Activated CD4-positive, alpha-beta T cell treated with anti-CD3 and anti-CD28 coated beads, Interleukin-2, amount 50 U/mL, for 24 hours (primary cell): ENCODE measurements around the gene DIP2B.

Experiments
- DNase-seq, 2 donors: peaks; one replicate each; pipeline ENCODE4 v3.0.0-alpha.2; 2020; ENCODE audit warnings: low read depth in 1 of 2, low spot score in 1 of 2

DIP2B gene

DNA sequence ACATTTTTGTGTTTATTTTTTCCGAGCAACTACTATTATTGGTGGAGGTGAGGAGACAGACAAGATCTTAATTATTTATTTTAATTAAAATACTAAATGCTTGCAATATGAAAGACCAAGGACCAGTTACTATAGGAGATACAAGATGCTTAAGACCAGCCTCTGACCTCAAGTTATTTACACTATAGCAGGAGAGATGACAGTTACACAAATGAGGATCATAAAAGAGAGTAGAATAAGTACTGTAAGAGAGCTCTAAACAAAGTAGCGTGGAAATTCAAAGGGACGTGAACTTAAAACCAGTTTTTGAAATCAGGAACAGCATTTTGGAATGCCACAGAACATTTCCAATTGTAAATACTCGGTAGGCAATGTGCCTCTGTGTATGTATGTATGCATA lies 131.1 kb downstream of the DIP2B start:
- DNase-seq: no peak

DNA sequence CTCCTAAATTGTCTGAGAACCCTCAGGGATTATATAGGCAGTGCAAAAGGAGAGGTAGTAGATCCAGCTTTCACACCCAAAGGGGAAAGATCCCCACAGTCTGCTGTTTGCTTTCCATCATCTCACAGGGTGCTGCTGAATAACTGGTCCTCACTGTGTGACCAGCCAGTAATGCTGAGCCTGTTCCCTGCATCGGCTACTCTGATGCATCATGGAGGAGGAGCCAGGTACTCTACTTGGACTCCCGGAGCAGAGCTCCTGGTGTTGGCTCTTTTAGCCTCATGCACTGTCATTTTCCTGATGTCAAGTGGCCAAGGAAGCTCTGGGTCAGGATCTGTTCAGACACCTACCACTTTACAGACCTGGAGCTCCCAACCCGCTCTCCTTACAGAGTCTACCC lies 131.7 kb downstream of the DIP2B start:
- DNase-seq: no peak

DNA sequence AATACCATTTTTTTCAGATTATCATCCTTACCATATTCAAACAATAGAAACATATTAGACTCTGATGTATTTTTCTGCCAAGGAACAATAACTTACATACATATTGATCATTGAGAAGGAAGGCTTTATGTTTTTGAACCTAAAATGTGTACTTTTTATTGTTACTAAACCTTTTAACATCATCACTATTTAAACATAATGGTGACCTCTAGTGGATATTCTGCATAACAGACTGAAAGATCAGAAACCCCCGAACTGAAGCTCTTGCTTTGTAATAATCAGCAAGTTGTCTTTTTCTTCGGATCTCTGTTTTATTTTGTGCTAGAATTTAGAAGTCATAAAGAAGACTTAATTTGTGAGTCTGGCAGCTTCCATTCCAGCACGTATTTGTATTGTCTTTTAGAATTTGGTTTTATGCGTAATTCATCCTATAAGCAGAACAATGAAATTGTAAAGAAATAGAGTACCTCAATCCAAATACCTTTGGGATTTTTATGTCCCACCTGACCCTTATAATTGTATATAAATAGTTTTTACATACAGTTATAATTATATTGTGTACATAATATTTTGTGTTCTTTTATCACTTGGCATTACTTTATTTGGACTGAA lies 133.2 kb downstream of the DIP2B start:
- no peak for DNase-seq

DNA sequence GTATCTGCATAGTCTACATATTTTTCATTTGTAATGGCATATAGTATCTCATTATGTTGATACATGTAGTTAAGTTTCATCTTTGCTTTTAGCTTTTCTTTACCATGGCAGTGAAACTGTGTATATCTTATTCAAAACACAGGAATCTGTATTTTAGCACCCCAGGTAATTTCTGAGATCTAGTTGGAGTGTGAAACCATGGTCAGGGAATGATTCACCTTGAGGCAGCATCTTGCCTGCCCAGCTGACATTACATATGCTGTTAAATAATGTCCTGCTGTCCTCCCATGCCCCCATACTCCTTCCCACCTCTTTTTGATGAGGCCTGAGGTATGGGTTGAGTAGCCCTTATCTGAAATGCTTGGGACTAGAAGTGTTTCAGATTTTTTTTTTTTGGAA lies 133.7 kb downstream of the DIP2B start:
- DNase-seq: no peak

DNA sequence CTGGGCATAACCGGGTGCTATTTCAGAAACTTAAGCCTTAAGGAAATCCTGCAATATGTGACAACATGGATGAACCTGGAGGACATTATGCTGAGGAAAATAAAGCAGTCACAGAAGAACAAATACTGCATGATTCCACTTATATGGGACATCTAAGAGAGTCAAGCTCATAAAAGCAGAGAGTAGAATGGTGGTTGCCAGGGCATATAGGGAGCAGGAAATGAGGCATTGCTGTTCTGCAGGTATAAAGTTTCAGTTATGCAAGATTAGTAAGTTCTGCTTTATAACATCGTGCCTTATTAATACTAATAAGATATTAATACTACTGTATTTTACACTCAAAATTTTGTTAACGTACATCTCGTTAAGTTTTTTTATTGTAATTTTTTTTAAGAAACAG lies 134.9 kb downstream of the DIP2B start:
- no peak for DNase-seq

DNA sequence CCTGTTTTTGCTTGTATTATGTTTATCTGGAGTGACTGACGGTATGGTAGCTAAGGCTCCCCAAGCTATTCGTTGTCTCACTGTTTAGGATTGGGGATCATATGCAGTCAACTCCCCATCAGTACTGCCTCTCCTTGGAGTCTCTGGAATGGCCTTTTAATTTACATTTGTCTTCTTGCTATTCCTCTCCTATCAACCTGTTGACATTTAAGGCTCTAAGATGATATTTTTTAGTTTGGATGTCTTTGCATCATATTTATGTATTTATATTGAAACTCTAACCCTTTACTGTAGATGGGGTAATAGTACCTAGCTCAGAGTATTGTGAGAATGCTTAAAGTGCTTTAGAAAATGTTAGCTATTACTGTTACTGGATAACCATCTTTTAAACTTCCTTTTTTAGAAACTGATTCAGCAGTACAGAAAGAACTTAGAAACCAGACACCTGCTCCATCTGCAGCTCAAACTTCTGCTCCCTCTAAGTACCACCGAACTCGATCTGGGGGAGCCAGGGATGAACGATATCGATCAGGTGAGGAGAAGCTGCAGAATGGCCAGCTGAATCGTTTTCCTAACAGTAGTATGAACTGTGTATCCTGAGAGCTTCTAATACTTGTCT lies 135.6 kb downstream of the DIP2B start:
- no peak for DNase-seq

DNA sequence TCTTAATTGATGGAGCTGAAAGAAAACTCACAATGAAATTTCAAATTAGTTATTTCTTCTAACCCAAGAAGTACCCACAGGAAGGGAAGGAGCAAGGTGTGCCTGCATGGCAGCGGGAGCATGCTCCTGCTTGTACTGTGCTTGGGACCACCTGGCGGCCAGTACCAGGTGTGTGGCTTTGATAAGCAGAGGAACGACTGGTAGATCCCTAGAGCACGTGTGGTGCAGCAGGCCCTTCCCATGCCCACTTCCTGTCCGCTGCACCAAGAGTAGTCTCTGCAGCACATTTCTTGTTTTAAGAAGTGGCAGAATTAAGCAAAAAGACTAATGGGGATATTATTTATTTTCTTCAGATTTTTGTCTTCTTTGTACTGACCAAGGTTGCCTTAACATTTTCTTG lies 136.8 kb downstream of the DIP2B start:
- DNase-seq: no peak

DNA sequence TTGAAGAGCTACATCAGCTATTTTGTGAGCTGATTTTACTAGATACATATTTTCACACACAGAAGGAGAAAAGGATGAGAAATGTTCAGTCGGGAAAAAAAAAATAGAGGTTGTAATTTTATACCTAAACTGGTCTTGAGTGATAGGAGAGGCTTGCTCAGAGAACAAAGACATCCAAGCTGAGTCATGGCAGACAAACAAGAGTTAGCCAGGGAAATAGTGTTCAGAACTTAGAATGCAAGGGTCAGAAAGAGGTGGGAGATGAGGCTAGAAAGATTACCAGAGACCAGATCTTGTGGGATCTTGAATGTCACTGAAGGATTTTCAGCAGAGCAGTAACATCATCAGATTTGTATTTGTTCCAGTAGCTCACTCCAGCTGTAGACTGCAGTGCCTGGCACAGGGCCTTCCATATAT lies 137.3 kb downstream of the DIP2B start:
- DNase-seq: no peak

DNA sequence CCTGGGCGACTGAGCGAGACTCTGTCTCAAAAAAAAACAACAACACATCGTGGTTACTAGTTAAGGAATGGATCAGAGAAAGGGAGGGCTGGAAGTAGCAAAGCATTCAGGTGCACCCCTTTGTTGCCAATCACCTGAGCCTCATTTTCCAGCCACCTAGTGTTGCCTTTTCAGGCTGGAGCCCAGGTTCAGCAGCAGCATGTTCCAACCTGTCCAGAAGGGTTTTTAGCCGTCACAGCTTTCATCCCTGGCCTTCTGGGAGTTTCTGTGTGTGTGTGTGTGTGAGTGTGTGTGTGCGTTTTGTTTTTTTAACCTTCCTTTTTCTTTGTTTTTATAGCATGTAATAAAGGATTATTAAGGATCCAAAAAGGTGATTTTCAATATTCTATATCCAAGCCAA lies 138.0 kb downstream of the DIP2B start:
- DNase-seq: no peak

DNA sequence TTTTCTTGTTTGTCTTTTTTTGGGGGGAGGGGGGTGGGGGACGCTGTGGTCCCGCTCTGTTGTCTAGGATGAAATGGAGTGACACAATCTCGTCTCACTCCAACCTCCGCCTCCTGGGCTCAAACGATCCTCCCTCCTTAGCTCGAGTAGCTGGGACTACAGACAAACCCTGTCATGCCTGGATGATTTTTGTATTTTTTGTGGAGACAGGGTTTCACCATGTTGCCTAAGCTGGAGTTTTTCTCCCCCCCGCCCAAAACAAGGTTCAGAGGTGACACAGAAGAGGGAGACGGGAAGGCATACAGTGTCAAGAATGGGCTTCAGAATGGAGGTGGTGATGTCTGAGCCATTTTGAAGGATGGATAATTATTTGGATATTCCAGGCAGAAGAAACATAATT lies 142.2 kb downstream of the DIP2B start:
- DNase-seq: no peak

DNA sequence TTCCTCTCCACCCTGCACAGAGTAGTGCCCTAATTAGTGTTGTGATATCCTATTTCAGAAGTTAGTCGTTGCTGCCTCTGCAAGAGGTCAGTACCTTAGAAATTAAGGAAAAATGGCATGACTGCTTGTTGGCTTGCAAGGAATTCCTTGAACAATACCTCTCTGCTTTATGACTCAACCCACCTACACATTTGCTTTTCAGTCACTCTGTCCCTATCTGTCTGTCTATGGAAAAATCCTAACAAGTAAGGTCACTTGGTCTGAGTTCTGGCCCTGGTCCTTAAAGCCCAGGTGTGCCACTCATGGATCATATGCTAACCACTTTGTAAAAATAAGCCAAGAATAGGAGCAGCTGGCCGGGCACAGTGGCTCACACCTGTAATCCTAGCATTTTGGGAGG lies 142.7 kb downstream of the DIP2B start:
- DNase-seq: no peak

DNA sequence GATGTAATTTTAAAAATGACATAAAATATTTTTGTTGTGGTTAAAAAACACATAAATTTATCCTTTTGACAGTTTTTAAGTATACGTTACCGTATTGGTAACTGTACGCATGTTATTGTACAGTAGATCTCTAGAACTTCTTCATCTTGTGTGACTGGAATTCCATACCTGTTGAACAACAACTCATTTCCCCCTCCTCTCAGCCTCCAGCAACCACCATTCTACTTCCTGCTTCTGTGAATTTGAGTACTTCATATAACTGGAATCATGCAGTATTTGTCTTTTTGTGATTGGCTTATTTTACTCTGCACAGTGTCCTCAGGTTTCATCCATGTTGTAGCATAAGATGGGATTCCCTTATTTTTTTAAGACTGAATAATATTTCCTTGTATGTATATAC lies 145.5 kb downstream of the DIP2B start:
- DNase-seq: no peak

DNA sequence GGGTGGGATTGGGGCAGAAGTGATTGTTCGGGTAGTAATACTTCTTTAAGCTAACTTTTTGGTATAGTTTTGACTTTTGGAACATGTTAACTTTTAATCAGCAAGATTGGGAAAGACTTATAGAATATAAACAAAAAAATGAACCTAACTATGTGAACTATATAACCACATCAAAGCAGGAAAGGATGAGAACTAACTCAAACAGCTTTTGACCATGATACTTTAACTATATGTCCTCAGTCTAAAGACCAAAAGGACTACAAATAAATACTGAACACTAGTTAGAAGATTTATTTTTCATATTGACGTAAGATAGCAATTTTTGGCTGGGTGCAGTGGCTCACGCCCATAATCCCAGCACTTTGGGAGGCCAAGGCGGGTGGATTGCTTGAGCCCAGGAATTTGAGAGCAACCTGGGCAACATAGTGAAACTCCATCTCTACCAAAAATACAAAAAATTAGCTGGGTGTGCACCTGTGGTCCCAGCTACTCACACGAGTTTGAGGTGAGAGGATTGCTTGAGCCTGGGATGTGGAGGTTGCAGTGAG lies 150.7 kb downstream of the DIP2B start:
- DNase-seq: no peak

DNA sequence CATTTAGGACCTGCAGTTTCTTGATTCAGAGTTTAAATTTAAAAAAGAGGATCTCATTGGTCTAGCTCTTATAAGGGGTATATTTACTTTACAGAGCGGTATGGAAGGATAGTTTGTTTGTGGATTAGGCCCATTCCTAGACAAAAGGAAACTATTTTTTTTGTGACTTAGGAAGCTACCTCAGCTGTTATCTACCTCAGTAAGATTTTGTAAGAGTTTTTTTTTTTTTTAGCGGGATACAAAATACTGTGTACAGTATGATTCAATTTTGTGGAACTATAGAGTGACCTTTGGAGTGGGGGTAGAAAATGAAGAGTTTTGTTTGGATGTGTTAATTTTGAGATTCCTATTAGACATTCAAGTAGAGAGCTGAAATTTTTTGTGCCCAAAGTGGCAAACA lies 154.5 kb downstream of the DIP2B start:
- DNase-seq: no peak

DNA sequence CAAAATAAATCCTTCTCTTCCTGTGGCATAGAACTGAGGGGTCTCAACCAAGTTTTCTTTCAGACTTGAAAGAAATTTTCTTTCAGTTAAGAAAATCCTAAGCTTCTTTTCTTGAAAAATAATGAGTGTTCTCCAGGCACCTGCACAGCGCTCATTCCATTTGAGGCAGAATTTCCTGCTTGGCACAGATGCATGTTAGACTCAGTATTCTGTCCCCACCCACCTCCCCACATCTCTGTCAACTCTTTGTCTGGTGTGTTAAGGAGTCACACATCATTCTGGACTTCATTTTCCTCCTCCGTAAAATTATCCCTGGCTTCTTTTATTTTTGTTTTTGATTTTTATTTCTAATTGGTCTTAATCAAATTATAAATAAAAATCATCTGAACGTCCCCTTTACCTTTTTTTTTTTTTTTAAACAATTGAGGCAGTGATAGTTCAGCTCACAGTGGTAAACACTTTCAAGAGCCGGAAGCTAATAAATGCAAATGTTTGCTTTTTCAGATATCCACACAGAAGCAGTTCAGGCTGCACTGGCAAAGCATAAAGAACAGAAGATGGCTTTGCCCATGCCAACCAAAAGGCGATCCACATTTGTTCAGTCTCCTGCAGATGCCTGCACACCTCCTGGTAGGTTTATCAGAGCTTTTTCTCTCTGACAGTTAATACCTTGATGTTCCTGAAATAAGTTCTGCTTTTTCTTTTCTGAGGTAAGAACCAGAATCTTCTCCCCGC lies 155.1 kb downstream of the DIP2B start:
- no peak for DNase-seq

DNA sequence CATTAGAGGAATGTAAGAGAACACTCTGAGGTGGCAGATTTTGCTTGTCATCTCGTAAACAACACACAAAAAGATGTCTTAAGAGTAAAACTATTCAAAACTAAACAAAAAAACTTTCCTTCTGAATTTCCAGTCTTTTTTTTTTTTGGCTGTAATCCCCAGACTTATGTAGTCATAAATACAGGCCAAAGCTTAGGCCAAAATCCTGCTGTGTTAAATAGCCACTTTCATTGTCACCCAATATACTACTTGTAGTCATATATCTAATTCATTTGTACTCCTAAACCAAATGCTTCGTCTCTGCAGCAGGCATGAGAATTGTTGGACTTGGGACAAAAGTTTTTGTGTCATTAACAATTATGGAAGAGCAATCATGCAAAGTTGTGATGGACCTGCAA lies 155.6 kb downstream of the DIP2B start:
- DNase-seq: no peak

DNA sequence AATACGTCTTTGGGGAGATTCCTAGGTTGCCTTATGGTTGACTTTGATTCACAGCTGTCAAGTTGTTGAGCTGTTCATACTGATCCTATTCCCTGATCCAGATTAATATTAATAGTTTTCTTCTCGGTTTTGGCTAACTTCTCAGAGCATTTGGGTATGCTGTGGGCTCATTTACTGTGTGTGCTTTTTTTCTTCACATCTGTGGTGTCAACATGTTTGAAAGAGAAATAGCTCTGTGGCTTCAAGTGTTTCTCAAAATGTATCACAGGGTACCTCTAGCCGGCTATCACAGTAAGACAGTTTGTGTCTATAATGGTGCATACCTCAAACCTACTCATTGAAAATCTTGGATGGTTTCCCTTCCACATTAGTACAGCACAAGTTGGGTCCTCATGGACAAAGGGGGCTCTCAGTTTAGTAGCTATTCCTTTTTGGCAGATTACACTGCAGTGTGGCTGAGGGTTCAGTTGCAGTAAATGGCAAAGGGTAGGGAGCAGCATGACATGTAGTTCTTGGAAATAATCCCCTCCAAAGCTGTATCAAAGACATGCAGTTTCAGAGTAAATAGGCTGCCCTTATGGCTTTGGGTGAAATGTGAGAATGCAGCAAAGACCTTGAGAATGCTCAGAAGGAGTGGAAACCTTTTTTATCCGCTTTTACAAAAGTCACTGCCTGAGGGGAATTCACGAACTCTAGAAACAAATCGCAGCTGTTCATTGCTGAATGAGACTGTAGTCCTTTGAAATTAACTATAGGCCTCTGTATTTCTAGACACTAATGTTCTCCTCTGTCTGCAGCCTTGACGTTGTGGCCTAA lies 156.7 kb downstream of the DIP2B start:
- DNase-seq: no peak

DNA sequence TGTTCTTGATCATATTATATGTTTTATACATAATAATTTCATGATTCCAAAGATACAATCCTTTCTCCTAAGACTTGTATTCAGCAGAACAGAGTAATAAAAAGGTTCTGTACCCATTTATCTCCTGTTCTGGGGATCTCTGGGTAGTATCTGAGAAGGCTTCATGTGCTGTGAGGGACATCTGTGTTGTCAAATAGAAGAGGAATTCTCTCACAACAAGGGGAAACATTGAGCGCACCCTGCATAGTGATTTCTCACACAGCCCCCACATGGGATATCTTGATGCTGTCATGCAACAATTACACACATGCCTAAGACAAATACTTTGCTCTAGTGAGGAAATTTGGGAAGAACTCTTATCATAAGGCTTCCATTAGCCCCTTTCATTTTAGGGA lies 157.3 kb downstream of the DIP2B start:
- DNase-seq: no peak

DNA sequence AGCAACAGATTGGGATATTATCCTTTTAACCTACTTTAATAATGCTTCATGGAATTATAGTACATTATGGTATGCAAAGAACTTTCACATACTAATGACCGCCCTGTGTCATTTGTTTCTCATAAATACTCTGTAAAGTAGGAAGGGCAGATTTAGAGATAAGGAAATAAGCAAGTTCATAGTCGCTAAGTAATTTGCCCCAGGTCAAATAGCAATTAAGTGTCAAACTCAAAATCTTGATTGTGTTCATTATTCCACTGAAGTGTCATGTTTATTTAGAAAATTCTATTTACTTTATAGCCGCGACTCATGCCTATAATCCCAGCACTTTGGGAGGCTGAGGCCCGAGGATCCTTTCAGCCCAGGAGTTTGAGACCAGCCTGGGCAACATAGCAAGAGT lies 160.4 kb downstream of the DIP2B start:
- DNase-seq: no peak

DNA sequence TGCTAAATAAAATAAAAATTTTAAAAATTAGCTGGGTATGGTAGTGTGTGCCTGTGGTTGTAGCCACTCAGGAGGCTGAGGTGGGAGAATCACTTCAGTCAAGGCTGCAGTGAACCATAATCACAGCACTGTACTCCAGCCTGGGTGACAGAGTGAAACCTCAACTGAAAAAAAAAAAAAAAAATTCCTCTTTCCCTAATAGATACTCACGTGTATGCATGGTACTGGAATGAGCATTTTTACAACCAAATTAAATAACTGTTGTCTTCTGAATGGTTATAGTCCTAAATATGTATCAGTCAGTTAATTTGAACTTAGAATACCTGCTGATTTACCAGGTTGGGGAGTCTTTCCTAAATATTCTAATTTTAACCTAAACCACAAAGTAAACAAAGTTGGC lies 160.8 kb downstream of the DIP2B start:
- no peak for DNase-seq

DNA sequence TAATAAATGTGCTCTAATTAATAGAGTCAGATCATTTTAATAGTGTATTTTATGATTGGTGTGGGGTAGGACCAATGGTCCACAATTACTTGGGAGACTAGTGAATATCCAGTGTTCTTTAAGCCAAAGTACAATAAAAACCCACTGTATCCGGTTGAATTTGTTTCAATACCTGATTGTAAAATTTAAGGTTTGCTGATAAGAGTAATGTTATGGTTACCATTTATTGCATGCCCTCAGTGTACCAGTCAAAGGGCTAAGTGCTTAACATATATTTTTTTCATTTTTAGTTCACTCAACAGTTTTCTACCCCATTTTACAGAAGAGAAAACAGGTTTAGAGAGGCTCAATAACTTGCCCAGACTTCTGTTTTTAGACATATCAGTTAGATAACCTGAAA lies 161.2 kb downstream of the DIP2B start:
- no peak for DNase-seq

DNA sequence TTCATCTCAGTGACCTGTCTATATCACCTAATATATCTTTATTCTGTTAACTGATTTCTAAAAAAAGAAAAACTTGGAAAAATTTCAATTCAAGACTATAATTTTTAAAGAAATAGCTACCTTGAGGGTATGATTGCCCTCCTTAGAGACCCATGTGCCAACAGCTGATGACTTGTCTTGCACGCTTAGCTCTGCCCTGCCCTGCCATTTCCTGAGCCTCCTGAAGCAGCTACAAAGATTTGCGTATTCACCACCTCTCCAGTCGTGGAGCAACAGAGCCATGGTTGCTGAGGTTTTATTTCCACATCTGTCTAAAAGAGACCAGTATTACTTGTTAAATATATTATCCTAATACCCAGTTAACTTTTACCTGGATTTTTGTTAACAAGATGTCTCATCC lies 167.4 kb downstream of the DIP2B start:
- DNase-seq: no peak
